PFSK-1 (cell line): ENCODE measurements around the gene GPRIN2.

ENCODE experiments used
- FOXP2 ChIP-seq: optimal IDR thresholded peaks from 2 replicates; pipeline ENCODE3; 2011; ENCODE audit warnings: borderline replicate concordance, control low read depth, inconsistent platforms; ENCODE audit not compliant: insufficient read depth; ENCODE audit errors: extremely low read length, extremely low read depth
- POLR2AphosphoS5 ChIP-seq: IDR thresholded peaks from 2 replicates; pipeline ENCODE4 v1.6.1; 2012; ENCODE audit warnings: low read depth, mild to moderate bottlenecking, control low read depth, low read length, moderate library complexity
- REST ChIP-seq, 2 experiments: IDR thresholded peaks; 2 replicates each; pipeline versions ENCODE4 v1.6.1 to v1.8.0; 2011 to 2012; ENCODE audit warnings: low read depth in 2 of 2, low read length in 2 of 2, control low read depth in 1 of 2, inconsistent platforms in 1 of 2, mild to moderate bottlenecking in 1 of 2, moderate library complexity in 1 of 2; ENCODE audit not compliant: insufficient read depth in 1 of 2
- SIN3A ChIP-seq: IDR thresholded peaks from 2 replicates; pipeline ENCODE4 v1.6.1; 2012; ENCODE audit warnings: mild to moderate bottlenecking, low read length, moderate library complexity, borderline replicate concordance; ENCODE audit not compliant: insufficient read depth
- TAF1 ChIP-seq: IDR thresholded peaks from 2 replicates; pipeline ENCODE4 v1.6.1; 2012; ENCODE audit warnings: low read length, control low read depth, borderline replicate concordance; ENCODE audit not compliant: insufficient read depth

The GPRIN2 gene

GRCh38 chr10:46554166-46554781 is 2.2 kb downstream of the GPRIN2 start:
- no peak for TF ChIP-seq POLR2AphosphoS5
- TF ChIP-seq SIN3A, result no peak
- no peak for TF ChIP-seq TAF1
- TF ChIP-seq FOXP2, result no peak
- no peak for TF ChIP-seq REST (IDR thresholded peaks at IDR 0.05; ENCODE audit: insufficient read depth in 1 of 2, low read depth in 2 of 2, low read length in 2 of 2)

GRCh38 chr10:46553238-46554049 is 3.0 kb downstream of the GPRIN2 start:
- TF ChIP-seq REST (IDR thresholded peaks at IDR 0.05; ENCODE audit: insufficient read depth in 1 of 2, low read depth in 2 of 2, low read length in 2 of 2), result no peak
- TF ChIP-seq SIN3A, result no peak
- TF ChIP-seq TAF1, result no peak
- no peak for TF ChIP-seq FOXP2
- no peak for TF ChIP-seq POLR2AphosphoS5

GRCh38 chr10:46552526-46553237 is 3.8 kb downstream of the GPRIN2 start:
- no peak for TF ChIP-seq TAF1
- no peak for TF ChIP-seq SIN3A
- no peak for TF ChIP-seq FOXP2
- TF ChIP-seq REST (IDR thresholded peaks at IDR 0.05; ENCODE audit: insufficient read depth in 1 of 2, low read depth in 2 of 2, low read length in 2 of 2), result no peak
- TF ChIP-seq POLR2AphosphoS5, result no peak

- no peak for TF ChIP-seq POLR2AphosphoS5
- TF ChIP-seq REST (IDR thresholded peaks at IDR 0.05; ENCODE audit: insufficient read depth in 1 of 2, low read depth in 2 of 2, low read length in 2 of 2), result no peak
- no peak for TF ChIP-seq TAF1
- TF ChIP-seq FOXP2, result no peak
- TF ChIP-seq SIN3A, result no peak
These were observed 4.5 kb downstream of the GPRIN2 start for GRCh38 chr10:46551701-46552525.
